Ishikawa (cell line): ENCODE measurements around the gene LCN15.

Experiments
- CEBPB ChIP-seq: IDR thresholded peaks from 2 replicates; pipeline ENCODE4 v1.6.1; 2012
- CREB1 ChIP-seq: IDR thresholded peaks from 2 replicates; pipeline ENCODE4 v1.6.1; 2012; ENCODE audit warnings: low read depth
- EGR1 ChIP-seq: IDR thresholded peaks from 2 replicates; pipeline ENCODE4 v1.6.1; 2012
- EP300 ChIP-seq: IDR thresholded peaks from 2 replicates; pipeline ENCODE4 v1.6.1; 2012; ENCODE audit warnings: borderline replicate concordance
- FOXM1 ChIP-seq: IDR thresholded peaks from 2 replicates; pipeline ENCODE4 v1.6.1; 2012; ENCODE audit warnings: low read depth, borderline replicate concordance
- MAX ChIP-seq: IDR thresholded peaks from 2 replicates; pipeline ENCODE4 v1.6.1; 2012
- NFIC ChIP-seq: IDR thresholded peaks from 2 replicates; pipeline ENCODE4 v1.6.1; 2012
- RAD21 ChIP-seq: IDR thresholded peaks from 2 replicates; pipeline ENCODE4 v1.6.1; 2012; ENCODE audit warnings: low read depth
- REST ChIP-seq: IDR thresholded peaks from 2 replicates; pipeline ENCODE4 v1.6.1; 2012; ENCODE audit warnings: low read depth, mild to moderate bottlenecking
- TAF1 ChIP-seq: IDR thresholded peaks from 2 replicates; pipeline ENCODE4 v1.6.1; 2012; ENCODE audit warnings: low read depth, mild to moderate bottlenecking
- TCF12 ChIP-seq: IDR thresholded peaks from 2 replicates; pipeline ENCODE4 v1.6.1; 2012; ENCODE audit warnings: low read depth
- TEAD4 ChIP-seq: IDR thresholded peaks from 2 replicates; pipeline ENCODE4 v1.6.1; 2012
- USF1 ChIP-seq: IDR thresholded peaks from 2 replicates; pipeline ENCODE4 v1.6.1; 2012
- YY1 ChIP-seq: IDR thresholded peaks from 2 replicates; pipeline ENCODE4 v1.6.1; 2012; ENCODE audit warnings: low read depth
- ZBTB7A ChIP-seq: IDR thresholded peaks from 2 replicates; pipeline ENCODE4 v1.6.1; 2012; ENCODE audit warnings: low read depth

Gene LCN15

GRCh38 chr9:136725612-136726011, 38.7 kb downstream of the LCN15 start:
- TF ChIP-seq REST (no peak), TEAD4 (no peak), EP300 (no peak), CREB1 (no peak), FOXM1 (no peak), YY1 (no peak), RAD21 (no peak), TAF1 (no peak)

- TF ChIP-seq TAF1 = no peak
- no peak for TF ChIP-seq REST
- no peak for TF ChIP-seq FOXM1
- no peak for TF ChIP-seq CEBPB
- TF ChIP-seq USF1 = no peak
- TF ChIP-seq ZBTB7A = no peak
- no peak for TF ChIP-seq MAX
- no peak for TF ChIP-seq CREB1
- no peak for TF ChIP-seq TCF12
- TF ChIP-seq NFIC = no peak
- no peak for TF ChIP-seq RAD21
- no peak for TF ChIP-seq YY1
- TF ChIP-seq EP300 = no peak
- TF ChIP-seq TEAD4 = no peak
- TF ChIP-seq EGR1 = no peak
Measured at GRCh38 chr9:136724772-136725171, 39.5 kb downstream of the LCN15 start.

GRCh38 chr9:136723989-136724388, 40.3 kb downstream of the LCN15 start:
- TF ChIP-seq RAD21 (no peak), EP300 (no peak), YY1 (no peak)

GRCh38 chr9:136723362-136723976, 40.8 kb downstream of the LCN15 start:
- no peak for TF ChIP-seq USF1
- peak; percentile 44; the same call in 1 of the 2 replicates for TF ChIP-seq YY1
- TF ChIP-seq NFIC = peak; percentile 42; the same call in 1 of the 2 replicates

GRCh38 chr9:136722969-136723356, 41.4 kb downstream of the LCN15 start:
- peak; percentile 22; the same call in 1 of the 2 replicates for TF ChIP-seq TCF12
- TF ChIP-seq RAD21 = no peak
- TF ChIP-seq FOXM1 = no peak
- TF ChIP-seq EGR1 = no peak
- TF ChIP-seq ZBTB7A = no peak
- TF ChIP-seq EP300 = no peak
- TF ChIP-seq YY1 = no peak
- no peak for TF ChIP-seq CEBPB
- 0 out of 2 replicates have a peak, but pooled peaks have one; percentile 16 for TF ChIP-seq MAX

GRCh38 chr9:136722093-136722968, 42.0 kb downstream of the LCN15 start:
- TF ChIP-seq CREB1 (no peak), USF1 (no peak), YY1 (no peak), TEAD4 (no peak), REST (no peak), EP300 (no peak)
